HG03432 (cell line): ENCODE measurements around the gene CACNA2D4.

Experiments
- ATAC-seq: cut with Tn5 transposase; IDR thresholded peaks from one replicate; pipeline ENCODE4 v1.9.1; 2021; ENCODE audit warnings: mild to moderate bottlenecking, moderate library complexity; ENCODE audit not compliant: unreplicated experiment

CACNA2D4 gene

GRCh38 chr12:1890119-1890703 lies 28.2 kb downstream of the CACNA2D4 start:
- no peak for ATAC-seq

GRCh38 chr12:1888923-1889322 lies 29.5 kb downstream of the CACNA2D4 start:
- no peak for ATAC-seq

GRCh38 chr12:1886396-1887008 lies 31.9 kb downstream of the CACNA2D4 start:
- no peak for ATAC-seq

GRCh38 chr12:1885599-1886245 lies 32.7 kb downstream of the CACNA2D4 start:
- ATAC-seq = no peak

- ATAC-seq = no peak
These were observed 33.3 kb downstream of the CACNA2D4 start for GRCh38 chr12:1885082-1885596.

GRCh38 chr12:1884651-1885050 lies 33.8 kb downstream of the CACNA2D4 start:
- ATAC-seq = no peak

GRCh38 chr12:1883513-1883912 lies 34.9 kb downstream of the CACNA2D4 start:
- no peak for ATAC-seq

- no peak for ATAC-seq
These were observed 35.5 kb downstream of the CACNA2D4 start for GRCh38 chr12:1882850-1883470.

- no peak for ATAC-seq
These were observed 36.0 kb downstream of the CACNA2D4 start for GRCh38 chr12:1882405-1882804.

- ATAC-seq = no peak
These were observed 36.5 kb downstream of the CACNA2D4 start for GRCh38 chr12:1881936-1882335.

- ATAC-seq = no peak
These were observed 37.2 kb downstream of the CACNA2D4 start for GRCh38 chr12:1881301-1881700.

- ATAC-seq = no peak
These were observed 37.6 kb downstream of the CACNA2D4 start for GRCh38 chr12:1880876-1881275.

GRCh38 chr12:1880153-1880845 lies 38.2 kb downstream of the CACNA2D4 start:
- ATAC-seq = no peak

GRCh38 chr12:1879633-1880032 lies 38.8 kb downstream of the CACNA2D4 start:
- no peak for ATAC-seq

- no peak for ATAC-seq
These were observed 39.8 kb downstream of the CACNA2D4 start for GRCh38 chr12:1878695-1879094.

GRCh38 chr12:1878214-1878613 lies 40.2 kb downstream of the CACNA2D4 start:
- ATAC-seq = no peak

- ATAC-seq = no peak
These were observed 41.1 kb downstream of the CACNA2D4 start for GRCh38 chr12:1877169-1877878.

- ATAC-seq = no peak
These were observed 42.4 kb downstream of the CACNA2D4 start for GRCh38 chr12:1876086-1876485.

GRCh38 chr12:1875608-1876007 lies 42.8 kb downstream of the CACNA2D4 start:
- no peak for ATAC-seq
